PC-9 (cell line): Measurements from ENCODE around the gene ISX. TPM values are rescaled to one million over a fixed set of nuclear protein-coding genes. Genes with fewer than 3 reads are reported as not detected.

ENCODE experiments used
- BruUV-seq: library from RNA; stranded (reverse); fragments of 400-500 nt; replicated peaks from 2 replicates; lab custom pipeline; 2021; lab: Mats Ljungman, UMichigan
- CTCF ChIA-PET: fragments of 300-600 bp; sonication (Branson Sonifier 250); formaldehyde crosslinking; loops from one replicate; lab custom pipeline; 2022; ENCODE audit warnings: antibody characterized with exemption; lab: Charles Lee
- POLR2A ChIA-PET: fragments of 300-600 bp; sonication (Branson Sonifier 250); formaldehyde crosslinking; loops from one replicate; lab custom pipeline; 2022; ENCODE audit warnings: antibody characterized with exemption; ENCODE audit not compliant: unreplicated experiment; lab: Charles Lee
- DNase-seq, 2 experiments: peaks; one replicate each; pipeline versions ENCODE4 v3.0.0 to v3.0.0-alpha.2; 2015 to 2022; ENCODE audit warnings: mixed read lengths in 1 of 2
- H2AFZ ChIP-seq: fragments of 200-600 bp; sonication (generic); 2 replicates; pipeline ENCODE4 v1.8.1; 2017; ENCODE audit warnings: antibody characterized with exemption
- H3F3A ChIP-seq: fragments of 200-600 bp; sonication (generic); 2 replicates; pipeline ENCODE4 v1.8.1; 2017; ENCODE audit warnings: antibody characterized with exemption, mild to moderate bottlenecking, low read depth; ENCODE audit not compliant: insufficient read depth
- H3K27ac ChIP-seq: fragments of 200-600 bp; sonication (generic); 2 replicates; pipeline ENCODE4 v1.6.1; 2016; ENCODE audit warnings: mixed run types
- H3K27me3 ChIP-seq: fragments of 200-600 bp; sonication (generic); 2 replicates; pipeline ENCODE4 v1.6.1; 2016; ENCODE audit warnings: low read depth, mixed run types; ENCODE audit not compliant: insufficient read depth
- H3K36me3 ChIP-seq: fragments of 200-600 bp; sonication (generic); 2 replicates; pipeline ENCODE4 v1.6.1; 2016; ENCODE audit warnings: low read depth, mixed run types
- H3K4me1 ChIP-seq: fragments of 200-600 bp; sonication (generic); replicated peaks from 2 replicates; pipeline ENCODE4 v1.6.1; 2016; ENCODE audit warnings: mixed run types; ENCODE audit not compliant: insufficient read depth
- H3K4me2 ChIP-seq: fragments of 200-600 bp; sonication (generic); 2 replicates; pipeline ENCODE4 v1.6.1; 2017; ENCODE audit warnings: mixed run types
- H3K4me3 ChIP-seq: fragments of 200-600 bp; sonication (generic); 2 replicates; pipeline ENCODE4 v1.6.1; 2016; ENCODE audit warnings: mixed run types
- H3K79me2 ChIP-seq: fragments of 200-600 bp; sonication (generic); 2 replicates; pipeline ENCODE4 v1.6.1; 2017; ENCODE audit warnings: low read depth, mixed run types
- H3K9me2 ChIP-seq: fragments of 200-600 bp; sonication (generic); 2 replicates; pipeline ENCODE4 v1.8.1; 2017; ENCODE audit warnings: mild to moderate bottlenecking; ENCODE audit not compliant: insufficient read depth
- H3K9me3 ChIP-seq: fragments of 200-600 bp; sonication (generic); 2 replicates; pipeline ENCODE4 v1.8.1; 2016; ENCODE audit warnings: low read depth; ENCODE audit not compliant: insufficient read depth
- H4K20me1 ChIP-seq: fragments of 200-600 bp; sonication (generic); 2 replicates; pipeline ENCODE4 v1.8.1; 2017; ENCODE audit not compliant: insufficient read depth
- EZH2 ChIP-seq: fragments of 200-600 bp; sonication (generic); IDR thresholded peaks from 2 replicates; pipeline ENCODE4 v1.8.0; 2017; ENCODE audit warnings: antibody characterized with exemption, low read depth
- intact Hi-C: fragments of 100-400 bp; cut with micrococcal nuclease; formaldehyde crosslinking; loops from one replicate; pipeline ENCODE4 v1.10.0; 2022; ENCODE audit not compliant: unreplicated experiment
- total RNA-seq: library from RNA; stranded (reverse); gene quantifications from 2 replicates; pipeline ENCODE4 v1.2.3, GENCODE V29; 2021
- TF ChIP-seq, protein P1 (sequence below): fragments of 200-600 bp; sonication (generic); conservative IDR thresholded peaks from 2 replicates; pipeline ENCODE4 v1.6.1; 2017; ENCODE audit warnings: mixed run types, antibody characterized with exemption, mild to moderate bottlenecking, moderate library complexity

The ISX gene
- total RNA-seq, 1 experiment from 2014 or later, result not detected

DNA sequence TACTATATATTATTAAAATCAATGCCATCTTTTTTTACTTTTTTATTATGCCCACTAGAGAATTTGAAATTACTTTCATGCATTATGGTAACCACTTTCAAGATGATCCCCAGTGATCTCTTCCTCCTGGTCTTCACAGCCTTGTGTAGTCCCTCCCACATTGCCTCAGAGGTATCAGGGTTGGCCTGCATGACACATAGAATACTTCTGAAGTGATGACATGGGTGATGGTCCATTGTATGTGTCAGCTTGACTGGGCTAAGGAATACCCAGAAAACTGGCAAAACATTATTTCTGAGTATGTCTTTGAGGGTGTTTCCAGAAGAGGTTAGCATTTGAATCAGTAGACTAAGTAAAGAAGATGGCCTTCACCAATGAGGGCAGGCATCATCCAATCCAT, 14.2 kb upstream of the ISX start:
- DNase-seq, result no peak
- no peaks in the 10 kb centered on the region for H3K9me3 ChIP-seq
- ChIA-PET CTCF (no interaction called here), POLR2A (no interaction called here)
- H3K9me2 ChIP-seq, result no peaks in the 10 kb centered on the region
- H3K79me2 ChIP-seq, result no peaks in the 10 kb centered on the region
- H3K4me3 ChIP-seq, result no peak overlapping the region
- no TSS peak for BruUV-seq
- intact Hi-C loops, result no loop called here
- no peaks in the 10 kb centered on the region for H3K36me3 ChIP-seq
- H3K27me3 ChIP-seq, result peaks cover 29% of the 10 kb centered on the region
- H3K4me2 ChIP-seq, result no peak overlapping the region
- TF ChIP-seq, protein P1, sequence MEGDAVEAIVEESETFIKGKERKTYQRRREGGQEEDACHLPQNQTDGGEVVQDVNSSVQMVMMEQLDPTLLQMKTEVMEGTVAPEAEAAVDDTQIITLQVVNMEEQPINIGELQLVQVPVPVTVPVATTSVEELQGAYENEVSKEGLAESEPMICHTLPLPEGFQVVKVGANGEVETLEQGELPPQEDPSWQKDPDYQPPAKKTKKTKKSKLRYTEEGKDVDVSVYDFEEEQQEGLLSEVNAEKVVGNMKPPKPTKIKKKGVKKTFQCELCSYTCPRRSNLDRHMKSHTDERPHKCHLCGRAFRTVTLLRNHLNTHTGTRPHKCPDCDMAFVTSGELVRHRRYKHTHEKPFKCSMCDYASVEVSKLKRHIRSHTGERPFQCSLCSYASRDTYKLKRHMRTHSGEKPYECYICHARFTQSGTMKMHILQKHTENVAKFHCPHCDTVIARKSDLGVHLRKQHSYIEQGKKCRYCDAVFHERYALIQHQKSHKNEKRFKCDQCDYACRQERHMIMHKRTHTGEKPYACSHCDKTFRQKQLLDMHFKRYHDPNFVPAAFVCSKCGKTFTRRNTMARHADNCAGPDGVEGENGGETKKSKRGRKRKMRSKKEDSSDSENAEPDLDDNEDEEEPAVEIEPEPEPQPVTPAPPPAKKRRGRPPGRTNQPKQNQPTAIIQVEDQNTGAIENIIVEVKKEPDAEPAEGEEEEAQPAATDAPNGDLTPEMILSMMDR, result no peak
- no peak for TF ChIP-seq EZH2
- no peaks in the 10 kb centered on the region for H3F3A ChIP-seq
- no peak overlapping the region for H3K27ac ChIP-seq
- no peak overlapping the region for H2AFZ ChIP-seq
- no peaks in the 10 kb centered on the region for H4K20me1 ChIP-seq
- no peaks in the 10 kb centered on the region for H3K4me1 ChIP-seq

DNA sequence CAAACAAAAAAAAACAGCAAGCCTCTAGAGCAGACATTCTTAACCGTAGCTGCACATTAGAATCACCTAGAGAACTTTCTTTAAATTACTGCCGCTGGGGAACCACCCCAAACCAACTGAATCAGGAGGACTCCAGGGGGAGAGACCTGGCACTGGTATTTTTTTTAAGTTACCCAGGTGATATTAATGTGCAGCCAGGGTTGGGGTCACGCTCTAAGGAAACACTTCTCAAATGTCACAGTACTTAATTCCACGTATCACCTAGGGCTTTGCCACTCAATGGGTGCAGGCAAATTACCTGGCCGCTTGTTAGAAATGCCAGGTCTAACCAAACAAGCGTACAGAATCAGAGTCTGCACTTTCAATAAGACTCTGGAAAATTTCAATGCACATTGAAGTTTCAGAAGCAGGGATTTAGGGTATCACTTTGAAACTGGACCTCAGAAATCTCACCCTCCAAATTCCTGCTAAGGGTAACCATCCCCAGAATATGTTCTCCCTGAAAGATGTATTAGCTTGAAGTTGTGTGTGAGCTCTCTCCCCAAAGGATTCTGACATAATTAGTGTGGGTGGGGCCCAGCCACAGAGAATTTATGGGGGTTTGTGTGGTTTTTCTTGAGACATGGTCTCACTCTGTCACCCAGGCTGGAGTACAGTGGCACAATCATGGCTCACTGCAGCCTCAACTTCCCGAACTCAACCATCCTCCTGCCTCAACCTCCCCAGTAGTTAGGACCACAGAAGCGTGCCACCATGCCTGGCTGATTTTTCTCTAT, 12.7 kb upstream of the ISX start:
- Histone ChIP-seq H3K27ac (no peak overlapping the region), H3K4me1 (no peaks in the 10 kb centered on the region), H3K4me3 (no peak overlapping the region), H3F3A (no peaks in the 10 kb centered on the region), H2AFZ (no peak overlapping the region), H3K4me2 (no peak overlapping the region), H3K27me3 (peaks cover 14% of the 10 kb centered on the region), H3K9me2 (no peaks in the 10 kb centered on the region), H3K36me3 (no peaks in the 10 kb centered on the region), H3K79me2 (no peaks in the 10 kb centered on the region), H4K20me1 (no peaks in the 10 kb centered on the region), H3K9me3 (no peaks in the 10 kb centered on the region)
- intact Hi-C loops, result no loop called here
- CTCF ChIA-PET, result no interaction called here
- TF ChIP-seq, protein P1, result no peak
- TF ChIP-seq EZH2, result no peak
- DNase-seq, result no peak
- POLR2A ChIA-PET, result no interaction called here
- no TSS peak for BruUV-seq

DNA sequence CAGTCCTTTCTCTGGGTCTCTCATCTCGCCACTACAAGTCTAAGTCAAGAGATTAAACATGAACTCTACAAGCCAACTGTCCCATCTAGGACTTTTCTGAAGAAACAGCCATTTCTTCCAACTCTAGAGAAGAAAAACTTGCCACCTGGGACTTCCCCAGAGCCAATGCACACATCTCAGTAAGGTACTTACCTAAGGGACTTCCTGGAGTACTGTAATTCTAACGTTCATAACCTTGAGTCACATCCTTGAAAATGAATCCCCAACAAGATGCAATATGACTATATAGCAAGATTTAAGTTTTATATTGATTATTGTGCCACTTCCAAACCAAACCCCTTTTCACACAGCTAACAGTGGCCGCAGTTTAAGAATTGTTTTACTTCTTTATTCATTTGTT, 11.9 kb upstream of the ISX start:
- Histone ChIP-seq H3K27ac (no peak overlapping the region), H2AFZ (no peak overlapping the region), H3K9me3 (no peaks in the 10 kb centered on the region), H3F3A (no peaks in the 10 kb centered on the region), H3K79me2 (no peaks in the 10 kb centered on the region), H4K20me1 (no peaks in the 10 kb centered on the region), H3K27me3 (peaks cover 7% of the 10 kb centered on the region; the same call in 1 of the 2 replicates), H3K4me3 (no peak overlapping the region), H3K36me3 (no peaks in the 10 kb centered on the region), H3K4me2 (no peak overlapping the region), H3K4me1 (no peaks in the 10 kb centered on the region), H3K9me2 (no peaks in the 10 kb centered on the region)
- TF ChIP-seq, protein P1, result no peak
- TF ChIP-seq EZH2, result no peak
- BruUV-seq, result no TSS peak
- intact Hi-C loops, result no loop called here
- ChIA-PET POLR2A (no interaction called here), CTCF (no interaction called here)
- no peak for DNase-seq
